HepG2 (cell line): ENCODE data around the gene CPM. TPM values are rescaled to one million over a fixed set of nuclear protein-coding genes. Genes with fewer than 3 reads are reported as not detected.

ENCODE experiments used
- HNRNPK ChIP-seq: fragments of 200-400 bp; formaldehyde crosslinking; IDR thresholded peaks from 2 replicates; pipeline ENCODE4 v1.6.1; 2018; ENCODE audit warnings: low read length, low read depth, moderate library complexity, mild to moderate bottlenecking; ENCODE audit not compliant: poor library complexity, severe bottlenecking
- SP2 ChIP-seq: sonication (generic); formaldehyde crosslinking; IDR thresholded peaks from 2 replicates; pipeline ENCODE4 v1.5.1; 2020; ENCODE audit warnings: mild to moderate bottlenecking, missing genetic modification reagents
- polyA plus RNA-seq, 8 experiments: library from polyadenylated mRNA; depleted of rRNA in 3 of 8; stranded (reverse) in 7 of 8; unstranded in 1 of 8; fragments of >200 nt; fragmentation: Illumina TruSeq in 4 of 8; extraction: Trizol in 4 of 8; gene quantifications; 2 replicates each; pipeline versions ENCODE4 v1.2.1 to v1.2.3, GENCODE V29; 2011 to 2016; ENCODE audit warnings: low read depth in 4 of 8, missing spikeins in 1 of 8, mixed read lengths in 1 of 8; ENCODE audit not compliant: insufficient read depth in 1 of 8
- total RNA-seq, 5 experiments: library from RNA; depleted of rRNA; stranded (reverse); fragments of >200 nt; fragmentation: Illumina TruSeq; extraction: Trizol; gene quantifications; 2 replicates each; pipeline ENCODE4 v1.2.3, GENCODE V29; 2016; ENCODE audit warnings: low read depth in 1 of 5
- TF ChIP-seq, protein P1 (sequence below): sonication (generic); formaldehyde crosslinking; IDR thresholded peaks from 2 replicates; pipeline ENCODE4 v1.4.0; 2020; ENCODE audit warnings: low read depth, missing genetic modification reagents
- TF ChIP-seq, protein P2 (sequence below): sonication (generic); formaldehyde crosslinking; IDR thresholded peaks from 2 replicates; pipeline ENCODE4 v1.8.0; 2022; ENCODE audit warnings: mild to moderate bottlenecking, missing genetic modification reagents, borderline replicate concordance
- TF ChIP-seq, protein P3 (sequence below): IDR thresholded peaks from 2 replicates; pipeline ENCODE4 v1.6.1; 2016; ENCODE audit warnings: low read depth, missing genetic modification reagents, missing compliant biosample characterization
- TF ChIP-seq, protein P4 (sequence below): sonication (generic); formaldehyde crosslinking; IDR thresholded peaks from 2 replicates; pipeline ENCODE4 v1.5.0; 2020; ENCODE audit warnings: missing genetic modification reagents
- TF ChIP-seq, protein P5 (sequence below): IDR thresholded peaks from 2 replicates; pipeline ENCODE4 v1.4.0; 2020; ENCODE audit warnings: mild to moderate bottlenecking, missing genetic modification reagents
- TF ChIP-seq, protein P6 (sequence below): sonication (generic); formaldehyde crosslinking; IDR thresholded peaks from 2 replicates; pipeline ENCODE4 v1.5.0; 2020; ENCODE audit warnings: mild to moderate bottlenecking, low read depth, missing genetic modification reagents, borderline replicate concordance

Gene CPM
- total and polyA plus RNA-seq, 2 of the 13 experiments (the other 11 are each of a cell fraction or from before 2014, with no cell fraction given) = not detected

DNA sequence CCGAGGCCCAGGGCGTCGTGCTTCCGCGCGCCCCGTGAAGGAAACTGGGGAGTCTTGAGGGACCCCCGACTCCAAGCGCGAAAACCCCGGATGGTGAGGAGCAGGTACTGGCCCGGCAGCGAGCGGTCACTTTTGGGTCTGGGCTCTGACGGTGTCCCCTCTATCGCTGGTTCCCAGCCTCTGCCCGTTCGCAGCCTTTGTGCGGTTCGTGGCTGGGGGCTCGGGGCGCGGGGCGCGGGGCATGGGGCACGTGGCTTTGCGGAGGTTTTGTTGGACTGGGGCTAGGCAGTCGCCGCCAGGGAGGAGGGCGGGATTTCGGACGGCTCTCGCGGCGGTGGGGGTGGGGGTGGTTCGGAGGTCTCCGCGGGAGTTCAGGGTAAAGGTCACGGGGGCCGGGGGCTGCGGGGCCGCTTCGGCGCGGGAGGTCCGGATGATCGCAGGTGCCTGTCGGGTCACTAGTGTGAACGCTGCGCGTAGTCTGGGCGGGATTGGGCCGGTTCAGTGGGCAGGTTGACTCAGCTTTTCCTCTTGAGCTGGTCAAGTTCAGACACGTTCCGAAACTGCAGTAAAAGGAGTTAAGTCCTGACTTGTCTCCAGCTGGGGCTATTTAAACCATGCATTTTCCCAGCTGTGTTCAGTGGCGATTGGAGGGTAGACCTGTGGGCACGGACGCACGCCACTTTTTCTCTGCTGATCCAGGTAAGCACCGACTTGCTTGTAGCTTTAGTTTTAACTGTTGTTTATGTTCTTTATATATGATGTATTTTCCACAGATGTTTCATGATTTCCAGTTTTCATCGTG lies 124.4 kb downstream of the CPM start (continued):
- TF ChIP-seq, protein P1, sequence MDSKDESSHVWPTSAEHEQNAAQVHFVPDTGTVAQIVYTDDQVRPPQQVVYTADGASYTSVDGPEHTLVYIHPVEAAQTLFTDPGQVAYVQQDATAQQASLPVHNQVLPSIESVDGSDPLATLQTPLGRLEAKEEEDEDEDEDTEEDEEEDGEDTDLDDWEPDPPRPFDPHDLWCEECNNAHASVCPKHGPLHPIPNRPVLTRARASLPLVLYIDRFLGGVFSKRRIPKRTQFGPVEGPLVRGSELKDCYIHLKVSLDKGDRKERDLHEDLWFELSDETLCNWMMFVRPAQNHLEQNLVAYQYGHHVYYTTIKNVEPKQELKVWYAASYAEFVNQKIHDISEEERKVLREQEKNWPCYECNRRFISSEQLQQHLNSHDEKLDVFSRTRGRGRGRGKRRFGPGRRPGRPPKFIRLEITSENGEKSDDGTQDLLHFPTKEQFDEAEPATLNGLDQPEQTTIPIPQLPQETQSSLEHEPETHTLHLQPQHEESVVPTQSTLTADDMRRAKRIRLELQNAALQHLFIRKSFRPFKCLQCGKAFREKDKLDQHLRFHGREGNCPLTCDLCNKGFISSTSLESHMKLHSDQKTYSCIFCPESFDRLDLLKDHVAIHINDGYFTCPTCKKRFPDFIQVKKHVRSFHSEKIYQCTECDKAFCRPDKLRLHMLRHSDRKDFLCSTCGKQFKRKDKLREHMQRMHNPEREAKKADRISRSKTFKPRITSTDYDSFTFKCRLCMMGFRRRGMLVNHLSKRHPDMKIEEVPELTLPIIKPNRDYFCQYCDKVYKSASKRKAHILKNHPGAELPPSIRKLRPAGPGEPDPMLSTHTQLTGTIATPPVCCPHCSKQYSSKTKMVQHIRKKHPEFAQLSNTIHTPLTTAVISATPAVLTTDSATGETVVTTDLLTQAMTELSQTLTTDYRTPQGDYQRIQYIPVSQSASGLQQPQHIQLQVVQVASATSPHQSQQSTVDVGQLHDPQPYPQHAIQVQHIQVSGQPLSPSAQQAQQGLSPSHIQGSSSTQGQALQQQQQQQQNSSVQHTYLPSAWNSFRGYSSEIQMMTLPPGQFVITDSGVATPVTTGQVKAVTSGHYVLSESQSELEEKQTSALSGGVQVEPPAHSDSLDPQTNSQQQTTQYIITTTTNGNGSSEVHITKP (CRISPR knock-in tag) = no peak; the same call in 1 of the 2 replicates
- TF ChIP-seq SP2 (no peak; the same call in 1 of the 2 replicates), HNRNPK (no peak)
- TF ChIP-seq, protein P2, sequence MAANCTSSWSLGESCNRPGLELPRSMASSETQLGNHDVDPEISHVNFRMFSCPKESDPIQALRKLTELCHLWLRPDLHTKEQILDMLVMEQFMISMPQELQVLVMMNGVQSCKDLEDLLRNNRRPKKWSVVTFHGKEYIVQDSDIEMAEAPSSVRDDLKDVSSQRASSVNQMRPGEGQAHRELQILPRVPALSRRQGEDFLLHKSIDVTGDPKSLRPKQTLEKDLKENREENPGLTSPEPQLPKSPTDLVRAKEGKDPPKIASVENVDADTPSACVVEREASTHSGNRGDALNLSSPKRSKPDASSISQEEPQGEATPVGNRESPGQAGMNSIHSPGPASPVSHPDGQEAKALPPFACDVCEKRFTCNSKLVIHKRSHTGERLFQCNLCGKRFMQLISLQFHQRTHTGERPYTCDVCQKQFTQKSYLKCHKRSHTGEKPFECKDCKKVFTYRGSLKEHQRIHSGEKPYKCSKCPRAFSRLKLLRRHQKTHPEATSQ = peak; percentile 58; the same call in 1 of the 2 replicates
- TF ChIP-seq, protein P3, sequence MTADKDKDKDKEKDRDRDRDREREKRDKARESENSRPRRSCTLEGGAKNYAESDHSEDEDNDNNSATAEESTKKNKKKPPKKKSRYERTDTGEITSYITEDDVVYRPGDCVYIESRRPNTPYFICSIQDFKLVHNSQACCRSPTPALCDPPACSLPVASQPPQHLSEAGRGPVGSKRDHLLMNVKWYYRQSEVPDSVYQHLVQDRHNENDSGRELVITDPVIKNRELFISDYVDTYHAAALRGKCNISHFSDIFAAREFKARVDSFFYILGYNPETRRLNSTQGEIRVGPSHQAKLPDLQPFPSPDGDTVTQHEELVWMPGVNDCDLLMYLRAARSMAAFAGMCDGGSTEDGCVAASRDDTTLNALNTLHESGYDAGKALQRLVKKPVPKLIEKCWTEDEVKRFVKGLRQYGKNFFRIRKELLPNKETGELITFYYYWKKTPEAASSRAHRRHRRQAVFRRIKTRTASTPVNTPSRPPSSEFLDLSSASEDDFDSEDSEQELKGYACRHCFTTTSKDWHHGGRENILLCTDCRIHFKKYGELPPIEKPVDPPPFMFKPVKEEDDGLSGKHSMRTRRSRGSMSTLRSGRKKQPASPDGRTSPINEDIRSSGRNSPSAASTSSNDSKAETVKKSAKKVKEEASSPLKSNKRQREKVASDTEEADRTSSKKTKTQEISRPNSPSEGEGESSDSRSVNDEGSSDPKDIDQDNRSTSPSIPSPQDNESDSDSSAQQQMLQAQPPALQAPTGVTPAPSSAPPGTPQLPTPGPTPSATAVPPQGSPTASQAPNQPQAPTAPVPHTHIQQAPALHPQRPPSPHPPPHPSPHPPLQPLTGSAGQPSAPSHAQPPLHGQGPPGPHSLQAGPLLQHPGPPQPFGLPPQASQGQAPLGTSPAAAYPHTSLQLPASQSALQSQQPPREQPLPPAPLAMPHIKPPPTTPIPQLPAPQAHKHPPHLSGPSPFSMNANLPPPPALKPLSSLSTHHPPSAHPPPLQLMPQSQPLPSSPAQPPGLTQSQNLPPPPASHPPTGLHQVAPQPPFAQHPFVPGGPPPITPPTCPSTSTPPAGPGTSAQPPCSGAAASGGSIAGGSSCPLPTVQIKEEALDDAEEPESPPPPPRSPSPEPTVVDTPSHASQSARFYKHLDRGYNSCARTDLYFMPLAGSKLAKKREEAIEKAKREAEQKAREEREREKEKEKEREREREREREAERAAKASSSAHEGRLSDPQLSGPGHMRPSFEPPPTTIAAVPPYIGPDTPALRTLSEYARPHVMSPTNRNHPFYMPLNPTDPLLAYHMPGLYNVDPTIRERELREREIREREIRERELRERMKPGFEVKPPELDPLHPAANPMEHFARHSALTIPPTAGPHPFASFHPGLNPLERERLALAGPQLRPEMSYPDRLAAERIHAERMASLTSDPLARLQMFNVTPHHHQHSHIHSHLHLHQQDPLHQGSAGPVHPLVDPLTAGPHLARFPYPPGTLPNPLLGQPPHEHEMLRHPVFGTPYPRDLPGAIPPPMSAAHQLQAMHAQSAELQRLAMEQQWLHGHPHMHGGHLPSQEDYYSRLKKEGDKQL (CRISPR knock-in tag) = 0 out of 2 replicates have a peak, but pooled peaks have one; percentile 38
- TF ChIP-seq, protein P4, sequence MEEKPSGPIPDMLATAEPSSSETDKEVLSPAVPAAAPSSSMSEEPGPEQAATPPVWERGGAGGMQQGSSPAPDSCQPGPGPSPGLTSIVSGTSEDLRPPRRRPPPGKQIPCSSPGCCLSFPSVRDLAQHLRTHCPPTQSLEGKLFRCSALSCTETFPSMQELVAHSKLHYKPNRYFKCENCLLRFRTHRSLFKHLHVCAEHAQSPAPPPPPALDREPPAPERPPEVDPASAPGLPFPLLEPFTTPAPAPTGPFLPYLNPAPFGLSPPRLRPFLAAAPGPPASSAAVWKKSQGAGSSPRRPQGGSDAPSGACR (CRISPR knock-in tag) = no peak
- TF ChIP-seq, protein P5, sequence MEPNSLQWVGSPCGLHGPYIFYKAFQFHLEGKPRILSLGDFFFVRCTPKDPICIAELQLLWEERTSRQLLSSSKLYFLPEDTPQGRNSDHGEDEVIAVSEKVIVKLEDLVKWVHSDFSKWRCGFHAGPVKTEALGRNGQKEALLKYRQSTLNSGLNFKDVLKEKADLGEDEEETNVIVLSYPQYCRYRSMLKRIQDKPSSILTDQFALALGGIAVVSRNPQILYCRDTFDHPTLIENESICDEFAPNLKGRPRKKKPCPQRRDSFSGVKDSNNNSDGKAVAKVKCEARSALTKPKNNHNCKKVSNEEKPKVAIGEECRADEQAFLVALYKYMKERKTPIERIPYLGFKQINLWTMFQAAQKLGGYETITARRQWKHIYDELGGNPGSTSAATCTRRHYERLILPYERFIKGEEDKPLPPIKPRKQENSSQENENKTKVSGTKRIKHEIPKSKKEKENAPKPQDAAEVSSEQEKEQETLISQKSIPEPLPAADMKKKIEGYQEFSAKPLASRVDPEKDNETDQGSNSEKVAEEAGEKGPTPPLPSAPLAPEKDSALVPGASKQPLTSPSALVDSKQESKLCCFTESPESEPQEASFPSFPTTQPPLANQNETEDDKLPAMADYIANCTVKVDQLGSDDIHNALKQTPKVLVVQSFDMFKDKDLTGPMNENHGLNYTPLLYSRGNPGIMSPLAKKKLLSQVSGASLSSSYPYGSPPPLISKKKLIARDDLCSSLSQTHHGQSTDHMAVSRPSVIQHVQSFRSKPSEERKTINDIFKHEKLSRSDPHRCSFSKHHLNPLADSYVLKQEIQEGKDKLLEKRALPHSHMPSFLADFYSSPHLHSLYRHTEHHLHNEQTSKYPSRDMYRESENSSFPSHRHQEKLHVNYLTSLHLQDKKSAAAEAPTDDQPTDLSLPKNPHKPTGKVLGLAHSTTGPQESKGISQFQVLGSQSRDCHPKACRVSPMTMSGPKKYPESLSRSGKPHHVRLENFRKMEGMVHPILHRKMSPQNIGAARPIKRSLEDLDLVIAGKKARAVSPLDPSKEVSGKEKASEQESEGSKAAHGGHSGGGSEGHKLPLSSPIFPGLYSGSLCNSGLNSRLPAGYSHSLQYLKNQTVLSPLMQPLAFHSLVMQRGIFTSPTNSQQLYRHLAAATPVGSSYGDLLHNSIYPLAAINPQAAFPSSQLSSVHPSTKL (CRISPR knock-in tag) = peak; percentile 57
- TF ChIP-seq, protein P6, sequence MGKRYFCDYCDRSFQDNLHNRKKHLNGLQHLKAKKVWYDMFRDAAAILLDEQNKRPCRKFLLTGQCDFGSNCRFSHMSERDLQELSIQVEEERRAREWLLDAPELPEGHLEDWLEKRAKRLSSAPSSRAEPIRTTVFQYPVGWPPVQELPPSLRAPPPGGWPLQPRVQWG (CRISPR knock-in tag) = peak; percentile 86; the same call in 1 of the 2 replicates
